GM18861 (cell line): ENCODE measurements around the gene NCEH1.
"Not testable (repeated sequence)": the region's sequence is repeated elsewhere in the genome, so short reads cannot be mapped to it uniquely, and the experiment has no call there.

Experiments
- ATAC-seq: cut with Tn5 transposase; IDR thresholded peaks from one replicate; pipeline ENCODE4 v1.9.1; 2021; ENCODE audit not compliant: unreplicated experiment

Gene NCEH1

GRCh38 chr3:172707967-172708366 is 2.9 kb downstream of the NCEH1 start:
- no peak for ATAC-seq

- ATAC-seq, result no peak
Measured at GRCh38 chr3:172707030-172707429, 3.8 kb downstream of the NCEH1 start.

GRCh38 chr3:172705170-172705569 is 5.7 kb downstream of the NCEH1 start:
- ATAC-seq, result no peak

- ATAC-seq, result no peak
Measured at GRCh38 chr3:172704001-172704400, 6.9 kb downstream of the NCEH1 start.

GRCh38 chr3:172702731-172703130 is 8.1 kb downstream of the NCEH1 start:
- ATAC-seq, result not testable (repeated sequence)

GRCh38 chr3:172702256-172702655 is 8.6 kb downstream of the NCEH1 start:
- no peak for ATAC-seq

GRCh38 chr3:172701751-172702150 is 9.1 kb downstream of the NCEH1 start:
- ATAC-seq, result no peak

- no peak for ATAC-seq
Measured at GRCh38 chr3:172700936-172701455, 9.9 kb downstream of the NCEH1 start.

- no peak for ATAC-seq
Measured at GRCh38 chr3:172700256-172700655, 10.6 kb downstream of the NCEH1 start.

GRCh38 chr3:172699031-172699430 is 11.8 kb downstream of the NCEH1 start:
- no peak for ATAC-seq

- no peak for ATAC-seq
Measured at GRCh38 chr3:172698631-172699030, 12.2 kb downstream of the NCEH1 start.

GRCh38 chr3:172697558-172697957 is 13.3 kb downstream of the NCEH1 start:
- no peak for ATAC-seq

GRCh38 chr3:172696357-172696756 is 14.5 kb downstream of the NCEH1 start:
- no peak for ATAC-seq

- ATAC-seq, result no peak
Measured at GRCh38 chr3:172694573-172695246, 16.2 kb downstream of the NCEH1 start.

GRCh38 chr3:172692751-172693338 is 18.0 kb downstream of the NCEH1 start:
- ATAC-seq, result peak; percentile 84

GRCh38 chr3:172690936-172691335 is 19.9 kb downstream of the NCEH1 start:
- ATAC-seq, result no peak

GRCh38 chr3:172688588-172688987 is 22.3 kb downstream of the NCEH1 start:
- ATAC-seq, result no peak

- ATAC-seq, result no peak
Measured at GRCh38 chr3:172687501-172687900, 23.4 kb downstream of the NCEH1 start.

GRCh38 chr3:172685331-172686214 is 25.3 kb downstream of the NCEH1 start:
- no peak for ATAC-seq

- no peak for ATAC-seq
Measured at GRCh38 chr3:172680684-172681083, 30.2 kb downstream of the NCEH1 start.

- ATAC-seq, result no peak
Measured at GRCh38 chr3:172679599-172679998, 31.3 kb downstream of the NCEH1 start.

- no peak for ATAC-seq
Measured at GRCh38 chr3:172678068-172678467, 32.8 kb downstream of the NCEH1 start.
